Measurements from ENCODE around the gene CORO2B.

The CORO2B gene

GRCh38 chr15:68684476-68684875 lies 105.7 kb downstream of the CORO2B start:
- Histone ChIP-seq H3K36me3 (replicated peaks; ENCODE audit: insufficient read depth, low read length) (no peaks in the 10 kb centered on the region), H3K9me2 (replicated peaks; ENCODE audit: insufficient read depth, low read length) (no peaks in the 10 kb centered on the region), H3K9me3 (replicated peaks; ENCODE audit: insufficient read depth, low read length) (no peaks in the 10 kb centered on the region), H3F3A (ENCODE audit: insufficient read depth, low read length) (no peaks in the 10 kb centered on the region), H3K4me1 (ENCODE audit: low read length) (no peaks in the 10 kb centered on the region), H3K4me2 (ENCODE audit: low read depth, low read length) (no peak overlapping the region), H4K20me1 (ENCODE audit: insufficient read depth, low read length) (no peaks in the 10 kb centered on the region), H3K27me3 (replicated peaks; ENCODE audit: insufficient read depth, low read length) (no peaks in the 10 kb centered on the region), H3K79me2 (ENCODE audit: low read length) (no peaks in the 10 kb centered on the region), H3K4me3 (ENCODE audit: low read length) (no peak overlapping the region), H2AFZ (ENCODE audit: low read length) (no peak overlapping the region), H3K27ac (ENCODE audit: low read length) (no peak overlapping the region), H3K9ac (ENCODE audit: low read length) (no peak overlapping the region)
- no peak for TF ChIP-seq EZH2phosphoT487 (IDR thresholded peaks at IDR 0.05; ENCODE audit: low read length)
- TF ChIP-seq EZH2 (optimal IDR thresholded peaks at IDR 0.05; ENCODE audit: low read depth, low read length), result no peak
- TF ChIP-seq, protein P1, sequence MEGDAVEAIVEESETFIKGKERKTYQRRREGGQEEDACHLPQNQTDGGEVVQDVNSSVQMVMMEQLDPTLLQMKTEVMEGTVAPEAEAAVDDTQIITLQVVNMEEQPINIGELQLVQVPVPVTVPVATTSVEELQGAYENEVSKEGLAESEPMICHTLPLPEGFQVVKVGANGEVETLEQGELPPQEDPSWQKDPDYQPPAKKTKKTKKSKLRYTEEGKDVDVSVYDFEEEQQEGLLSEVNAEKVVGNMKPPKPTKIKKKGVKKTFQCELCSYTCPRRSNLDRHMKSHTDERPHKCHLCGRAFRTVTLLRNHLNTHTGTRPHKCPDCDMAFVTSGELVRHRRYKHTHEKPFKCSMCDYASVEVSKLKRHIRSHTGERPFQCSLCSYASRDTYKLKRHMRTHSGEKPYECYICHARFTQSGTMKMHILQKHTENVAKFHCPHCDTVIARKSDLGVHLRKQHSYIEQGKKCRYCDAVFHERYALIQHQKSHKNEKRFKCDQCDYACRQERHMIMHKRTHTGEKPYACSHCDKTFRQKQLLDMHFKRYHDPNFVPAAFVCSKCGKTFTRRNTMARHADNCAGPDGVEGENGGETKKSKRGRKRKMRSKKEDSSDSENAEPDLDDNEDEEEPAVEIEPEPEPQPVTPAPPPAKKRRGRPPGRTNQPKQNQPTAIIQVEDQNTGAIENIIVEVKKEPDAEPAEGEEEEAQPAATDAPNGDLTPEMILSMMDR (IDR thresholded peaks at IDR 0.05; ENCODE audit: low read length), result no peak
- no peak for DNase-seq

DNA sequence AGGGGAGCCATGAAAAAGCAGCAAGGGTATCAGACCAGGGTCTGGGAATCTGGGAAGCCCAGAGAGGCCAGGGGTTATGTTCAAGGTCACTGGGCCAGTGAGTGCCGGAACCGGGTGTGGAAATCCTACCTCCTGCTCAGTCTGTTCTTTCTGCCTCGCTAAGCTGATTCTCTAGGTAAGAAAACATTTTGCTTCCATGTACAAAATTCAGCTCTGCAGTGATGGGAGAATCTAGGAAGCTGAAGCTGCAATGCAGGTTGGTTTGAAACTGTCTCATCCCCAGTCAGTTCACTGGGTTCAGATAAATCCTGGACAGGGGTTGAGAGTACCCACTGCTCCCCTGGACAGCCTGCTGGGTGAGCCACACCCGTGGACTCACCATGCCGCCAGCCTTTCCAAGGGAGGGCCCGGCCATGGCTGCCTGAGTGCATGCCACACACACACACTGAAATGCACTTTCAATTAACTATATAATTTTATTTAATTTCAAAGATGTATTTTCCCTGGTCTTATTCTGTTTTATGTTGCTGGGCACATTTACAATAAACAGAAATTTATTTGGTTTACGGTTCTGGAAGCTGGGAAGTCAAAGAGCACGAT lies 108.4 kb downstream of the CORO2B start:
- H4K20me1 ChIP-seq (ENCODE audit: insufficient read depth, low read length), result no peaks in the 10 kb centered on the region
- no peak overlapping the region for H2AFZ ChIP-seq (ENCODE audit: low read length)
- H3K4me1 ChIP-seq (ENCODE audit: low read length), result no peaks in the 10 kb centered on the region
- H3K27ac ChIP-seq (ENCODE audit: low read length), result no peak overlapping the region
- H3K79me2 ChIP-seq (ENCODE audit: low read length), result no peaks in the 10 kb centered on the region
- H3K9ac ChIP-seq (ENCODE audit: low read length), result no peak overlapping the region
- no peaks in the 10 kb centered on the region for H3K27me3 ChIP-seq (replicated peaks; ENCODE audit: insufficient read depth, low read length)
- H3K9me2 ChIP-seq (replicated peaks; ENCODE audit: insufficient read depth, low read length), result no peaks in the 10 kb centered on the region
- H3K4me3 ChIP-seq (ENCODE audit: low read length), result no peak overlapping the region
- no peak for TF ChIP-seq EZH2 (optimal IDR thresholded peaks at IDR 0.05; ENCODE audit: low read depth, low read length)
- TF ChIP-seq, protein P1 (IDR thresholded peaks at IDR 0.05; ENCODE audit: low read length), result no peak
- TF ChIP-seq EZH2phosphoT487 (IDR thresholded peaks at IDR 0.05; ENCODE audit: low read length), result no peak
- H3K36me3 ChIP-seq (replicated peaks; ENCODE audit: insufficient read depth, low read length), result no peaks in the 10 kb centered on the region
- no peak for DNase-seq
- no peaks in the 10 kb centered on the region for H3K9me3 ChIP-seq (replicated peaks; ENCODE audit: insufficient read depth, low read length)
- no peaks in the 10 kb centered on the region for H3F3A ChIP-seq (ENCODE audit: insufficient read depth, low read length)
- H3K4me2 ChIP-seq (ENCODE audit: low read depth, low read length), result no peak overlapping the region

GRCh38 chr15:68691705-68692104 lies 112.9 kb downstream of the CORO2B start:
- H2AFZ ChIP-seq (ENCODE audit: low read length), result no peak overlapping the region
- H4K20me1 ChIP-seq (ENCODE audit: insufficient read depth, low read length), result no peaks in the 10 kb centered on the region
- no peak overlapping the region for H3K4me3 ChIP-seq (ENCODE audit: low read length)
- H3K4me2 ChIP-seq (ENCODE audit: low read depth, low read length), result no peak overlapping the region
- DNase-seq, result no peak
- H3F3A ChIP-seq (ENCODE audit: insufficient read depth, low read length), result no peaks in the 10 kb centered on the region
- H3K9me2 ChIP-seq (replicated peaks; ENCODE audit: insufficient read depth, low read length), result no peaks in the 10 kb centered on the region
- H3K79me2 ChIP-seq (ENCODE audit: low read length), result no peaks in the 10 kb centered on the region
- H3K36me3 ChIP-seq (replicated peaks; ENCODE audit: insufficient read depth, low read length), result no peaks in the 10 kb centered on the region
- no peaks in the 10 kb centered on the region for H3K9me3 ChIP-seq (replicated peaks; ENCODE audit: insufficient read depth, low read length)
- H3K27ac ChIP-seq (ENCODE audit: low read length), result no peak overlapping the region
- H3K9ac ChIP-seq (ENCODE audit: low read length), result no peak overlapping the region
- TF ChIP-seq EZH2phosphoT487 (IDR thresholded peaks at IDR 0.05; ENCODE audit: low read length) (no peak), EZH2 (optimal IDR thresholded peaks at IDR 0.05; ENCODE audit: low read depth, low read length) (no peak)
- TF ChIP-seq, protein P1 (IDR thresholded peaks at IDR 0.05; ENCODE audit: low read length), result no peak
- H3K27me3 ChIP-seq (replicated peaks; ENCODE audit: insufficient read depth, low read length), result no peaks in the 10 kb centered on the region
- H3K4me1 ChIP-seq (ENCODE audit: low read length), result no peaks in the 10 kb centered on the region
